Naive thymus-derived CD8-positive, alpha-beta T cell (primary cell): ENCODE results near the gene KMT5C. TPM values are rescaled to one million over a fixed set of nuclear protein-coding genes. Genes with fewer than 3 reads are reported as not detected.

ENCODE experiments used
- ATAC-seq, 2 donors: fragments of 150-1000 bp; cut with Tn5 transposase in 1 of 2; sonication (Bioruptor Pico), chemical (Tn5 transposase) in 1 of 2; 1 replicate in 1 of 2; 2 replicates in 1 of 2; pipeline ENCODE4 v1.10.0; 2021; ENCODE audit warnings: mild to moderate bottlenecking in 2 of 2, moderate library complexity in 2 of 2
- POLR2A ChIA-PET: fragments of 350-600 bp; sonication (Branson Sonifier 250); formaldehyde crosslinking; loops from one replicate; lab custom pipeline; 2021; ENCODE audit warnings: antibody characterized with exemption; lab: Charles Lee
- DNase-seq, 10 donors: peaks; one replicate each; pipeline versions ENCODE4 v3.0.0 to v3.0.0-alpha.2; 2020 to 2022
- H3K27ac Mint-ChIP-seq, 10 donors: one replicate each; pipeline ENCODE4 v1.8.0; 2020 to 2022; ENCODE audit warnings: mild to moderate bottlenecking in 10 of 10, mixed read lengths in 10 of 10, moderate library complexity in 4 of 10, inconsistent platforms in 1 of 10
- H3K27me3 Mint-ChIP-seq, 5 donors: one replicate each; pipeline ENCODE4 v1.8.0; 2021 to 2022; ENCODE audit warnings: mixed read lengths in 5 of 5
- H3K36me3 Mint-ChIP-seq, 3 donors: one replicate each; pipeline ENCODE4 v1.8.0; 2020 to 2022; ENCODE audit warnings: mixed read lengths in 3 of 3, mild to moderate bottlenecking in 2 of 3, inconsistent platforms in 1 of 3
- H3K4me1 Mint-ChIP-seq, 4 donors: one replicate each; pipeline ENCODE4 v1.8.0; 2021 to 2022; ENCODE audit warnings: mixed read lengths in 4 of 4
- H3K4me3 Mint-ChIP-seq, 10 donors: one replicate each; pipeline ENCODE4 v1.8.0; 2020 to 2022; ENCODE audit warnings: mild to moderate bottlenecking in 10 of 10, mixed read lengths in 10 of 10, moderate library complexity in 6 of 10, inconsistent platforms in 1 of 10
- H3K9me3 Mint-ChIP-seq, 9 donors: one replicate each; pipeline ENCODE4 v1.8.0; 2020 to 2022; ENCODE audit warnings: mixed read lengths in 9 of 9, mild to moderate bottlenecking in 3 of 9, inconsistent platforms in 1 of 9, moderate library complexity in 1 of 9
- polyA plus RNA-seq, 3 donors: library from polyadenylated mRNA; unstranded; fragments of 300-500 nt; fragmentation: Illumina TruSeq; gene quantifications; one replicate each; pipeline ENCODE4 v1.2.3, GENCODE V29; 2021
- total RNA-seq, 8 experiments: library from RNA in 2 of 8; stranded (reverse) in 2 of 8; gene quantifications; one replicate each; pipeline ENCODE4 v1.2.3 and lab custom pipeline; 2021 to 2026

Gene KMT5C
- total and polyA plus RNA-seq, 5 experiments from 2014 or later: 1.7 to 21.8 (median 2.5) TPM

GRCh38 chr19:55362174-55362989 is 22.7 kb downstream of the KMT5C start:
- Mint-ChIP-seq H3K4me1 (no peaks in the 10 kb centered on the region), H3K27ac (no peak overlapping the region), H3K27me3 (peaks cover 0 to 13% (median 6%) of the 10 kb centered on the region in 5 donors), H3K36me3 (no peaks in the 10 kb centered on the region), H3K4me3 (no peak overlapping the region), H3K9me3 (no peaks in the 10 kb centered on the region)
- POLR2A ChIA-PET: no interaction called here
- DNase-seq (no peak), ATAC-seq (no peak)

DNA sequence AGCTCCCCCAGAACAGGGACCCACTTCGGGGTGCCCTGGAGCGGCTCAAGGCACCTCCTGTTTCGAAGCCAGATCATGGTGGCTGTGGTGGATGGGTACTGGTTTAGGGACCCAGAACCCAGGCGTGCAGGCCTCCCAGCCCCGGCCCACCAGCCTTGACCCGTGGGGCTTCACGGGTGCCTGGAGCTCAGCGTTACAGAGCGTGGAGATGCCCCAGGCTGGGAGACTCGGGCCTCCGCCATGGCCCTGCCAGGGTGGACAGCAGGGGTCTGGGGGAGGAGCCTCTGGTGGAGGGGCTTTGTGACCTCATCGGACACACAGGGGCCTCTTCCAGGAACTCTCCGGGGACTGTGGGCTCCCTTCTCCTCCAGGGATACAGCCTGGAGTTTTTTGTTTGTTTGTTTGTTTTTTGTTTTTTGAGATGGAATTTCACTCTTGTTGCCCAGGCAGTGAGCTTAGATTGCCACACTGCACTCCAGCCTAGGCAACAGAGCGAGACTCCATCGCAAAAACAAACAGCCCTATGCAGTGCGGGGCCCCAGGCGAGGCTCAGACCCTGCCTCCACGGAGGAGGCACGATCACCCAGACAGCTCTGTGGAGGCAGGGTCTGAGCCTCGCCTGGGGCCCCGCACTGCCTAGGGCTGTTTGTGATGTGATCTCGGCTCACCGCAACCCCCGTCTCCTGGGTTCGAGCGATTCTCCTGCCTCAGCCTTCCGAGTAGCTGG is 23.5 kb downstream of the KMT5C start, which contains the start of gene GARIN5B:
TSS of gene GARIN5B (minus strand) at position 271 of the 727 bp plus-strand sequence. CDS start at position 77, 194 bp downstream.
- H3K27me3 Mint-ChIP-seq: peaks cover 2 to 13% (median 7%) of the 10 kb centered on the region in 5 donors
- H3K9me3 Mint-ChIP-seq: no peaks in the 10 kb centered on the region
- no peak within 1 kb of the TSS for H3K4me3 Mint-ChIP-seq
- H3K27ac Mint-ChIP-seq: no peak within 1 kb of the TSS
- no peaks in the 10 kb centered on the region for H3K36me3 Mint-ChIP-seq
- DNase-seq: no peak
- no peak for ATAC-seq
- no peaks in the 10 kb centered on the region for H3K4me1 Mint-ChIP-seq
- POLR2A ChIA-PET: interaction anchor here (1.1 kb wide), 1 partner anchor 21 kb away, joined by 3 read pairs; the partner anchor contains the start of gene TMEM238

DNA sequence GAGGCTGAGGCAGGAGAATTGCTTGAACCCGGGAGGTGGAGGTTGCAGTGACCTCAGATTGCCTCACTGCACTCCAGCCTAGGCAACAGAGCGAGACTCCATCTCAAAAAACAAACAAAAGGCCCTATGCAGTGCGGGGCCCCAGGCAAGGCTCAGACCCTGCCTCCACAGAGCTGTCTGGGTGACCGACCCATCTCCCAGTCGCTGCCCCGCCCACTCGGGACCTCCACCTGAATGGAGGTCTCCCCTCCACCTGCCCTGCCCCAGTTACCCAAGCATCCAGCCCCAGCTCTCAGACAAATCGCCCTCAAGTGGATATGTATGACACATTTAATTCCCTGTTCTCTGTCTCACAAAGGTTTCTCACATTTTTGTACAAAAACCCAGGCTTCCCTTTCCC is 25.6 kb downstream of the KMT5C start:
- no peak overlapping the region for H3K4me3 Mint-ChIP-seq
- DNase-seq: no peak
- H3K27me3 Mint-ChIP-seq: peaks cover 4 to 26% (median 12%) of the 10 kb centered on the region in 5 donors
- peaks cover 2 to 7% (median 4%) of the 10 kb centered on the region in 4 donors for H3K4me1 Mint-ChIP-seq
- peaks cover 0 to 3% (median 0%) of the 10 kb centered on the region in 3 donors for H3K36me3 Mint-ChIP-seq
- H3K27ac Mint-ChIP-seq: no peak overlapping the region
- POLR2A ChIA-PET: no interaction called here
- H3K9me3 Mint-ChIP-seq: no peaks in the 10 kb centered on the region
- ATAC-seq: no peak

- DNase-seq (no peak), ATAC-seq (no peak)
- H3K4me1 Mint-ChIP-seq: peaks cover 2 to 8% (median 8%) of the 10 kb centered on the region in 4 donors
Measured at GRCh38 chr19:55365964-55366363, 26.3 kb downstream of the KMT5C start.

DNA sequence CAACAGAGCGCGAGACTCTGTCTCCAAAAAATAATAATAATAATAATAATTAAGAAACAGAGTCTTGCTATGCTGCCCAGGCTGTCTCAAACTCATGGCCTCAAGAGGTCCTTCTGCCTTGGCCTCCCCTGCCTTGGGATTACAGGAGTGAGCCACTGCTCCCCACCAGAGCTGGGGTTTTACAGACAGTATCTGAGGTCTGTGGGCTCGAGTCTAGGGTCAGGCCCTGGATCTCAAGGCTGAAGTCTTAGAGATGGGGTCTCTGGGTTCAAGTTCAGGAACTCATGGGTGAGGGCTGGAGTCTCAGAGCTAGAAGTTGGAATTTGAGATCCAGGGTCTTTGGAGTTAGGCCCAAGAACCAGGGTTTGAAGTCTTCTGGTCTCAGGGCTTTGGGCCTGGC is 27.1 kb downstream of the KMT5C start:
- Mint-ChIP-seq H3K9me3 (peaks cover 0 to 2% (median 0%) of the 10 kb centered on the region in 9 donors), H3K4me3 (peak overlapping the region in 2 of 10 donors; percentile 52 to 56), H3K27ac (no peak overlapping the region), H3K27me3 (peaks cover 12 to 40% (median 25%) of the 10 kb centered on the region in 5 donors), H3K36me3 (peaks cover 0 to 6% (median 3%) of the 10 kb centered on the region in 3 donors), H3K4me1 (peaks cover 2 to 10% (median 9%) of the 10 kb centered on the region in 4 donors)
- POLR2A ChIA-PET: no interaction called here
- no peak for DNase-seq
- ATAC-seq: no peak

More at GRCh38 chr19:55365964-55366363, 26.3 kb downstream of the KMT5C start:
- Mint-ChIP-seq H3K36me3 (peaks cover 0 to 4% (median 3%) of the 10 kb centered on the region in 3 donors), H3K4me3 (no peak overlapping the region), H3K27ac (no peak overlapping the region), H3K9me3 (peaks cover 0 to 2% (median 0%) of the 10 kb centered on the region in 9 donors), H3K27me3 (peaks cover 8 to 32% (median 19%) of the 10 kb centered on the region in 5 donors)
- POLR2A ChIA-PET: no interaction called here

- no peak for DNase-seq
- H3K4me3 Mint-ChIP-seq: peak overlapping the region in 2 of 10 donors; percentile 27 to 41
- H3K36me3 Mint-ChIP-seq: peaks cover 0 to 6% (median 3%) of the 10 kb centered on the region in 3 donors
- ATAC-seq: no peak
- H3K27ac Mint-ChIP-seq: no peak overlapping the region
- peaks cover 4 to 14% (median 12%) of the 10 kb centered on the region in 4 donors for H3K4me1 Mint-ChIP-seq
- POLR2A ChIA-PET: interaction anchor here (1.8 kb wide), 1 partner anchor 29 kb away, joined by 5 read pairs; the partner anchor contains the start of gene KMT5C
- peaks cover 0 to 2% (median 0%) of the 10 kb centered on the region in 9 donors for H3K9me3 Mint-ChIP-seq
- H3K27me3 Mint-ChIP-seq: peaks cover 16 to 50% (median 31%) of the 10 kb centered on the region in 5 donors
Measured at GRCh38 chr19:55368106-55368505, 28.4 kb downstream of the KMT5C start.

DNA sequence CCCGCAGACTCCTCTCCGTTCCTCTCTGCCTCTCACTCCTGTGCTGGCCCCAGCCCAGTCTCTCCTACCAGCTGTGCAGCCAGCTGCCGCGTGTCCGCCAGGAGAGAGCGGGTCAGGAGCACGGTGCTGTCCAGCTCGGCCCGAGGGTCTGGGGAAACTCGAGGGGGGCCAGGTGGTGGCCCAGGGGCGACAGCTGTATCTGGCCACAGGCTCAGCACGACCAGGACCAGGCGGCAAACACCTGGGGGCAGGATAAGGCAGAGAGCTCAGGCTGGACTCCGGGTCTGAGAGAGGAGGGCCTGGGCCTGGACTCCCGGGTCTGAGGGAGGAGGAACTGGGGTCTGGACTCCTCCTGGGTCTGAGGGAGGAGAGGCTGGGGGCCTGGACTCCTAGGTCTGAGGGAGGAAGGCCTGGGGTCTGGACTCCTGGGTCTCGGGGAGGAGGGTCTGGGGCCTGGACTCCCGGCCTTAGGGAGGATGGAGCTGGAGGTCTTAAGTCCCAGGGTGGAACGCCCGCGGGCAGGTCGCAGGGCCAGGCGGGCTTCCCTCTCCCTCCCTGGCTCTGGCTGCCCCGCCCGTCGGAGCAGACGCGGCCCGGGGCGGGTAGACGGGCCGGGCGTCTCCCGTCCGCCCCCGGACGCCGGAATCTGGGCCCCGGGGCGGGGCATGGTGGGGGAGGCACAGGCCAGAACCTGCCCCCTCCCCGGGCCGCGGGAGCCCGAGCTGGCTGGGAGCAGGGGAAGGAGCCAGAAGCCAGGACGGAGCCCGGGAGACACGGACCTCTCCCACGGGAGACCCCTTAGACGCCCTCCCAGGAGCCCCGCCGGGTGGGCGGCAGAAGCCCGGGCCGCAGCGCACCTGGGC is 29.3 kb downstream of the KMT5C start:
- ATAC-seq (peak in 1 of 2 donors; percentile 40), DNase-seq (no peak)
- Mint-ChIP-seq H3K9me3 (peaks cover 0 to 2% (median 0%) of the 10 kb centered on the region in 9 donors), H3K4me3 (peak overlapping the region in 5 of 10 donors; percentile 27 to 58 (median 54)), H3K36me3 (peaks cover 0 to 6% (median 3%) of the 10 kb centered on the region in 3 donors), H3K4me1 (peaks cover 8 to 18% (median 14%) of the 10 kb centered on the region in 4 donors), H3K27ac (no peak overlapping the region), H3K27me3 (peaks cover 21 to 54% (median 36%) of the 10 kb centered on the region in 5 donors)
- POLR2A ChIA-PET: interaction anchor here (1.8 kb wide), 1 partner anchor 30 kb away, joined by 5 read pairs; the partner anchor contains the start of gene KMT5C

GRCh38 chr19:55369653-55370304 is 30.1 kb downstream of the KMT5C start:
- Mint-ChIP-seq H3K4me3 (peak overlapping the region; percentile 65 to 90 (median 82)), H3K4me1 (peaks cover 8 to 19% (median 14%) of the 10 kb centered on the region in 4 donors), H3K27me3 (peaks cover 21 to 57% (median 37%) of the 10 kb centered on the region in 5 donors), H3K9me3 (peaks cover 0 to 2% (median 0%) of the 10 kb centered on the region in 9 donors), H3K27ac (peak overlapping the region in 3 of 10 donors; percentile 28 to 81 (median 65)), H3K36me3 (peaks cover 0 to 6% (median 3%) of the 10 kb centered on the region in 3 donors)
- ATAC-seq (peak; percentile 74 to 79), DNase-seq (peak in 3 of 10 donors; percentile 29 to 35 (median 33))
- POLR2A ChIA-PET: interaction anchor here (1.8 kb wide), 1 partner anchor 31 kb away, joined by 5 read pairs; the partner anchor contains the start of gene KMT5C

DNA sequence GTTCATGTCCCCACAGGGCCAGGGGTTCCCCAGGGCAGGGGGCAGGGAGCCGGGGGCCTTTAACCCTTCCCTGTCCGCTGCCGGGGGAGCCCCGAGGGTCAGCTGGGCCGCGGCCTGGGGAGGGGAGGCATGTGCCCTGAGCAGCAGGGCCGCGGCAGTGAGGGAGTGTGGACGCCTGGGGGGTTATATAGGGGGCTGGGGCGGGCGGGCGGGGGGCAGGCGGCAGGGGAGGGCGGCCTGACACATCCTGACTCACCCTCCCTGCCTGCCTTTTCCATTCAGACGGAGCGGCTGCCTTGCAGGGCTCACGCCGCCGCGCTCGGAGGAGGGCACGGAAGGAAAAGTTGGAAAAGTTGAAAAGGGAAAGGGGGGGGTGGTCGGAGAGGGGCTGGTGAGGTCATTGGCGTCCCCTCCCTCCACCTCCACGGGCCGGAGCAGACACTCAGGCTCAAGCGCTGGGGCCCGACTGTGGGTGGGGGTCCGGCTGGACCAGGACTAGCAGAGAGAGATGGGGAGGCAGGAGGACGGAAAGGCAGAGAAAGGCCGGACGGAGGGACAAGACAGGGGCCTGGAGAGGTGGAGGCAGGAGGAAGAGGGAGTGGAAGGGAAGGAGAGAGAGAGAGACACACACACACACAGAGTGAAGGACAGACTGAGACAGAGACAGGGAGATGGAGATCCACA is 30.8 kb downstream of the KMT5C start, which contains the start of gene IL11:
TSS of gene IL11 (minus strand) at position 159 of the 684 bp plus-strand sequence. CDS start at position 6, 153 bp downstream.
- POLR2A ChIA-PET: interaction anchor here (1.6 kb wide), 1 partner anchor 13 kb away, joined by 6 read pairs; no protein-coding TSS in a partner anchor
- no peak for ATAC-seq
- H3K27me3 Mint-ChIP-seq: peaks cover 21 to 59% (median 37%) of the 10 kb centered on the region in 5 donors
- no peak for DNase-seq
- H3K9me3 Mint-ChIP-seq: peaks cover 0 to 2% (median 0%) of the 10 kb centered on the region in 9 donors
- H3K4me1 Mint-ChIP-seq: peaks cover 8 to 19% (median 14%) of the 10 kb centered on the region in 4 donors
- H3K4me3 Mint-ChIP-seq: peak within 1 kb of the TSS; percentile 65 to 90 (median 82)
- H3K27ac Mint-ChIP-seq: peak within 1 kb of the TSS in 5 of 10 donors; percentile 28 to 81 (median 64)
- H3K36me3 Mint-ChIP-seq: peaks cover 0 to 6% (median 3%) of the 10 kb centered on the region in 3 donors

GRCh38 chr19:55372316-55373081 is 32.8 kb downstream of the KMT5C start:
- Mint-ChIP-seq H3K9me3 (peaks cover 0 to 2% (median 0%) of the 10 kb centered on the region in 9 donors), H3K4me1 (peaks cover 8 to 19% (median 14%) of the 10 kb centered on the region in 4 donors), H3K36me3 (peaks cover 0 to 6% (median 3%) of the 10 kb centered on the region in 3 donors), H3K4me3 (no peak overlapping the region), H3K27ac (no peak overlapping the region), H3K27me3 (peaks cover 21 to 66% (median 33%) of the 10 kb centered on the region in 5 donors)
- POLR2A ChIA-PET: interaction anchor here (0.8 kb wide), 1 partner anchor 11 kb away, joined by 3 read pairs; the partner anchor contains the start of gene TMEM238
- ATAC-seq (peak in 1 of 2 donors; percentile 22), DNase-seq (no peak)
